Effector memory CD8-positive, alpha-beta T cell (primary cell): ENCODE data around the gene ABCG2.

Experiments
- ATAC-seq: fragments of 150-1000 bp; cut with Tn5 transposase; replicated peaks from 2 replicates; pipeline ENCODE4 v1.10.0; 2021; ENCODE audit warnings: mild to moderate bottlenecking, moderate library complexity
- DNase-seq, 3 experiments: peaks; one replicate each; pipeline ENCODE4 v3.0.0; 2021
- H3K27ac Mint-ChIP-seq, 2 donors: one replicate each; pipeline ENCODE4 v1.8.0; 2022; ENCODE audit warnings: mild to moderate bottlenecking in 2 of 2, mixed read lengths in 2 of 2, moderate library complexity in 2 of 2
- H3K27me3 Mint-ChIP-seq, 2 donors: one replicate each; pipeline ENCODE4 v1.8.0; 2022; ENCODE audit warnings: mixed read lengths in 2 of 2
- H3K36me3 Mint-ChIP-seq: one replicate; pipeline ENCODE4 v1.8.0; 2022; ENCODE audit warnings: mild to moderate bottlenecking, moderate library complexity, mixed read lengths; ENCODE audit not compliant: insufficient read depth
- H3K4me1 Mint-ChIP-seq, 2 donors: one replicate each; pipeline ENCODE4 v1.8.0; 2022; ENCODE audit warnings: low read depth in 2 of 2, mixed read lengths in 2 of 2
- H3K4me3 Mint-ChIP-seq, 2 donors: one replicate each; pipeline ENCODE4 v1.8.0; 2022; ENCODE audit warnings: mild to moderate bottlenecking in 2 of 2, mixed read lengths in 2 of 2, moderate library complexity in 2 of 2
- H3K9me3 Mint-ChIP-seq, 2 donors: one replicate each; pipeline ENCODE4 v1.8.0; 2022; ENCODE audit warnings: mixed read lengths in 2 of 2

The ABCG2 gene

GRCh38 chr4:88062843-88063242, 95.6 kb downstream of the ABCG2 start:
- Mint-ChIP-seq H3K36me3 (peaks cover 42% of the 10 kb centered on the region), H3K4me1 (no peaks in the 10 kb centered on the region), H3K27me3 (no peaks in the 10 kb centered on the region), H3K4me3 (no peak overlapping the region), H3K9me3 (no peaks in the 10 kb centered on the region), H3K27ac (no peak overlapping the region)
- ATAC-seq = no peak
- no peak for DNase-seq

GRCh38 chr4:88062311-88062710, 96.1 kb downstream of the ABCG2 start:
- Mint-ChIP-seq H3K36me3 (peaks cover 41% of the 10 kb centered on the region), H3K27ac (no peak overlapping the region)
- no peak for ATAC-seq

GRCh38 chr4:88060431-88060830, 98.0 kb downstream of the ABCG2 start:
- H3K4me3 Mint-ChIP-seq = no peak overlapping the region
- peaks cover 39% of the 10 kb centered on the region for H3K36me3 Mint-ChIP-seq
- peak overlapping the region in 1 of 2 donors; percentile 29 for H3K27ac Mint-ChIP-seq
- H3K4me1 Mint-ChIP-seq = no peaks in the 10 kb centered on the region
- DNase-seq = no peak
- no peak for ATAC-seq
- no peaks in the 10 kb centered on the region for H3K27me3 Mint-ChIP-seq
- H3K9me3 Mint-ChIP-seq = no peaks in the 10 kb centered on the region

More at GRCh38 chr4:88062311-88062710, 96.1 kb downstream of the ABCG2 start:
- no peaks in the 10 kb centered on the region for H3K9me3 Mint-ChIP-seq
- no peaks in the 10 kb centered on the region for H3K27me3 Mint-ChIP-seq
- H3K4me1 Mint-ChIP-seq = no peaks in the 10 kb centered on the region
- no peak for DNase-seq
- no peak overlapping the region for H3K4me3 Mint-ChIP-seq

GRCh38 chr4:88059766-88060165, 98.7 kb downstream of the ABCG2 start:
- Mint-ChIP-seq H3K36me3 (peaks cover 34% of the 10 kb centered on the region), H3K4me1 (no peaks in the 10 kb centered on the region), H3K9me3 (no peaks in the 10 kb centered on the region), H3K27me3 (no peaks in the 10 kb centered on the region), H3K4me3 (no peak overlapping the region), H3K27ac (peak overlapping the region in 1 of 2 donors; percentile 29)
- ATAC-seq (no peak), DNase-seq (no peak)

- Mint-ChIP-seq H3K36me3 (peaks cover 30% of the 10 kb centered on the region), H3K9me3 (no peaks in the 10 kb centered on the region), H3K4me1 (no peaks in the 10 kb centered on the region), H3K27ac (no peak overlapping the region), H3K4me3 (no peak overlapping the region), H3K27me3 (no peaks in the 10 kb centered on the region)
- no peak for DNase-seq
- no peak for ATAC-seq
These were observed 100.1 kb downstream of the ABCG2 start for GRCh38 chr4:88058295-88058694.

GRCh38 chr4:88054901-88055300, 103.5 kb downstream of the ABCG2 start:
- Mint-ChIP-seq H3K27me3 (no peaks in the 10 kb centered on the region), H3K9me3 (no peaks in the 10 kb centered on the region), H3K4me3 (no peak overlapping the region), H3K36me3 (peaks cover 28% of the 10 kb centered on the region), H3K4me1 (no peaks in the 10 kb centered on the region), H3K27ac (no peak overlapping the region)
- ATAC-seq (no peak), DNase-seq (no peak)

GRCh38 chr4:88054229-88054628, 104.2 kb downstream of the ABCG2 start:
- no peaks in the 10 kb centered on the region for H3K9me3 Mint-ChIP-seq
- H3K27ac Mint-ChIP-seq = no peak overlapping the region
- no peak for ATAC-seq
- no peaks in the 10 kb centered on the region for H3K27me3 Mint-ChIP-seq
- H3K36me3 Mint-ChIP-seq = peaks cover 32% of the 10 kb centered on the region
- no peaks in the 10 kb centered on the region for H3K4me1 Mint-ChIP-seq
- no peak for DNase-seq
- H3K4me3 Mint-ChIP-seq = no peak overlapping the region

GRCh38 chr4:88045021-88045420, 113.4 kb downstream of the ABCG2 start:
- peaks cover 11% of the 10 kb centered on the region for H3K36me3 Mint-ChIP-seq
- no peak for ATAC-seq
- no peaks in the 10 kb centered on the region for H3K9me3 Mint-ChIP-seq
- no peak overlapping the region for H3K4me3 Mint-ChIP-seq
- DNase-seq = no peak
- no peaks in the 10 kb centered on the region for H3K27me3 Mint-ChIP-seq
- H3K4me1 Mint-ChIP-seq = no peaks in the 10 kb centered on the region
- no peak overlapping the region for H3K27ac Mint-ChIP-seq

GRCh38 chr4:88043586-88044340, 114.7 kb downstream of the ABCG2 start:
- Mint-ChIP-seq H3K27ac (no peak overlapping the region), H3K36me3 (peaks cover 13% of the 10 kb centered on the region), H3K4me1 (no peaks in the 10 kb centered on the region), H3K9me3 (no peaks in the 10 kb centered on the region), H3K27me3 (no peaks in the 10 kb centered on the region), H3K4me3 (no peak overlapping the region)
- ATAC-seq = no peak
- DNase-seq = no peak

- DNase-seq (no peak), ATAC-seq (no peak)
- Mint-ChIP-seq H3K27ac (no peak overlapping the region), H3K36me3 (peaks cover 20% of the 10 kb centered on the region), H3K4me1 (no peaks in the 10 kb centered on the region), H3K9me3 (no peaks in the 10 kb centered on the region), H3K27me3 (no peaks in the 10 kb centered on the region), H3K4me3 (no peak overlapping the region)
These were observed 115.4 kb downstream of the ABCG2 start for GRCh38 chr4:88043001-88043400.

- no peaks in the 10 kb centered on the region for H3K9me3 Mint-ChIP-seq
- no peak for DNase-seq
These were observed 116.8 kb downstream of the ABCG2 start for GRCh38 chr4:88041626-88042025.

GRCh38 chr4:88040707-88041106, 117.7 kb downstream of the ABCG2 start:
- no peak for ATAC-seq
- Mint-ChIP-seq H3K36me3 (peaks cover 16% of the 10 kb centered on the region), H3K27me3 (no peaks in the 10 kb centered on the region), H3K4me3 (no peak overlapping the region), H3K27ac (no peak overlapping the region), H3K9me3 (no peaks in the 10 kb centered on the region), H3K4me1 (no peaks in the 10 kb centered on the region)
- DNase-seq = no peak

More at GRCh38 chr4:88041626-88042025, 116.8 kb downstream of the ABCG2 start:
- Mint-ChIP-seq H3K4me3 (no peak overlapping the region), H3K27me3 (no peaks in the 10 kb centered on the region), H3K4me1 (no peaks in the 10 kb centered on the region), H3K27ac (no peak overlapping the region), H3K36me3 (peaks cover 16% of the 10 kb centered on the region)
- ATAC-seq = no peak
